GM10847 (cell line): ENCODE measurements around the gene FBXL22.
A peak's percentile ranks its signal among the peaks of the same experiment; 100 is the strongest.

ENCODE experiments used
- POLR2A ChIP-seq: IDR thresholded peaks from 2 replicates; pipeline ENCODE4 v1.6.1; 2011; ENCODE audit not compliant: insufficient read length; ENCODE audit errors: extremely low read depth

Gene FBXL22

DNA sequence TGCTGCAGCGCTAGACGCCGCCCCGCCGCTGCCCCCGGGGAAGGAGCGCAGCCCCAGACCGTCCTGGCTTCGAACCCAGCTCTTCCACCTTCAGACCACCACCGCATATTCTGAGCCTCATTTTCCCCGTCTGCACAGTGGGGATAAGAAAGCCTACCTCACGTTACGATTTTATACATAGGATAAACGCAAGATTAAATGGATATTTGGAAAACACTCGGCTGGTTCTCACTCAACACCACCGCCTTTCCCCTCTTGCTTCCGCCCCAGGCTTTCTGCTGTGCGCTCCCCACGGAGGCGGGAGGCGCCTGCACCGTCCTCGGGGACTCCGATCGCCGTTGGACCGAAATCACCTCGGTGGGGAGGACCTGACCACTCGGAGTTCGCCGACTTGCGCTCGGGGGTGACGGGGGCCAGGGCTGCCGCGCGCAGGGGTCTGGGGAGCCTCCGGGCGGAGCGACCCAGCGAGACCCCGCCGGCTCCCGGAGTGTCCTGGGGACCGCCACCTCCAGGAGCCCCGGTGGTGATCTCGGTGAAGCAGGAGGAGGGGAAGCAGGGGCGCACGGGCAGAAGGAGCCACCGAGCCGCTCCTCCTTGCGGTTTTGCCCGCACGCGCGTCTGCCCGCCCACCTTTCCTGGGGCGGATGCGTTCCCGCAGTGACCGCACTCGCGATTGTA, 4.0 kb downstream of the FBXL22 start:
- TF ChIP-seq POLR2A: peak; percentile 44

DNA sequence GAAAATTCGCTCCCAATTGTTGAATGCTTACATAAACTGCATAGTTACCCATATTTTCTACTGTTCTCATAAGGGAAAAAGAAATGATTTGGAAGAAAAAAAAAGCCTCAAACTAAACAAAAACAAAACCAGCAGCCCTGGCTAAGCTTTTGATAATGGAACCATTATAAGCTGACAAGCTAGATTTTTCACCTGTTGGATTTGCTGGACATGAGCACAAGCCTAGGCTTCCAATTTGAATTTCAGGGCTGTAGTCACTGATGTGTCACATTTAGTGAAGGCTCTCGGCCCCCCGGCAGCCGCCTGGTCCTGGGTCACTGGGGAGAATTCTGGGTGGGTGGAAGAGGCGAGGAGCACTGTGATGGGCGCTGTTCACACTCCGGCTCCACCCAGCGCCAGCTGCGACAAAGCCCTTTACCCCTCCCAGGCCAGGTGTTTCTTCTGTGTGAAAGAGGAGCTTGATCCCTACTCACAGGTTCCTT, 4.6 kb downstream of the FBXL22 start:
- TF ChIP-seq POLR2A: no peak

DNA sequence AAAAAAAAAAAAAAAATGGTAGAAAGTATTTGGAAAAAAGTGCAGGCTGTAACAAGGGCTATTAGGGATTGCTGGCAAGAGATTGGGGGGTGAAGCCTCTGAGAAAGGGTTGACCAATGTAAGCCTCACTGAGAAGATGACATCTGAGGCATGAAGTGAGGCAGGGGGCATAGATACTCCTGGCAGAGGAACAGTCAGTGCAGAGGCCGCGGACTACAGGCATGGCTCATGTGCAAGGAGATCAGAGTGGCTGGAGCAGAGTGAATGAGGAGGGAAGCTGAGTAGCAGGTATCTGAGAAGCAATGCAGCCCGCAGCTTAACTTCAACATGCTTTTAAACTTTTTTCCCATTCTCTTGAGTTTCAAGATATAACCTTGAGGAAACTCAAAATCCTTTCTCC, 5.4 kb downstream of the FBXL22 start:
- no peak for TF ChIP-seq POLR2A

DNA sequence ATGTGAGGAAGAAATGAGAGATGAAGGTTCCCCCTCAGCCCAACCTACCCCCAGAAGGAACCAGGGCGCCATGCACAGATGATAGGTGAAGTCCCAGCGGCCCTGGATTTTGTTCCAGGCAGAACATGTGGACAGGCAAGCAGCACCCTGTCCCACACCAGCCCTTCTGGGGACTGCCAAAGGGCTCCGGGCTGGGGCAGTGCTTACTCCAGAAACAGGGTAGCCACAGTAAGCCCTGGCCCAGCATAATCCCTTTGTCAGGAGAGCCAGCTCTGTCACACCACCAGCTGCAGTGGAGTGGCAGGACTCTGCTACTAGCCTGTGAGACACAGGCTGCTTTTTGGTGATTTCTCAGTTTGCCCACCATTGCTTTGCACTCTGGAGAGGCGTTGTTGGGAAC, 6.3 kb downstream of the FBXL22 start:
- no peak for TF ChIP-seq POLR2A

DNA sequence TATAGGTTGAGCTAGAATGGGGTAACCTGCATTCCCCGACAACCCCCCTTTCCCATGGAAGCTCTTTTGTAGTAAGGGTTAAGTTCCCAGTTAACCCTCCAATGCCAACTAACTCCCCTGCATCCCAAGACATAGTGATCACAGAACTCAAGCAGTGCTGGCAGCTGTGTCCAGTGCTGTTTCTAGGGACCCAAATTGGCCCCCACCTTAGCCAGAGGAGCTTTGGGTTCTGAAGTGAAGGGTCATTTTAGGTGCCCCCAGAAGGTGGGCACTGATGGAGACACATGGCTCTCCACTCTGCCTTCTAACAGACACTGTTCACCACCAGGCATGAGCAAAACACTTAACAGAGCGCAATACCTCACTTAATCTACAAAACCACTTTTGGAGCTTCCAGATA, 7.1 kb downstream of the FBXL22 start:
- no peak for TF ChIP-seq POLR2A

DNA sequence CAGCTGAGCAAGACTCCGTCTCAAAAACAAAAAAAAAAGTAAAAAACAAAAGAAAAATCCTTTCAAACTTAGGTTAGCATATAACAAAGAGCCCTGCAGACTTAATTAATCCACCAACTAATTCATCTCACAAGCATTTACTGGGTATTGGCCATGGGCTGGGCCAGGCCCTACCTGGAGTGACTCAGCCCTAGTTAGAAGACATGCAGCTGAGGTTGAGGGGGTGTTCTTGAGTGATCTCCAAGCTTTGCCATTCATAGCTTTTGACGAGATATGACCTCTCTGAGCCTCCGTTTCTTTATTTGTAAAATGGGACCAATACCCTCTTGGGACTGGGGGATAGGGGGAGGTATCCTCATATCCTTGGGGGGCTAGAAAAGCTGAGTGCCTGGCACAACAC, 7.8 kb downstream of the FBXL22 start:
- no peak for TF ChIP-seq POLR2A

DNA sequence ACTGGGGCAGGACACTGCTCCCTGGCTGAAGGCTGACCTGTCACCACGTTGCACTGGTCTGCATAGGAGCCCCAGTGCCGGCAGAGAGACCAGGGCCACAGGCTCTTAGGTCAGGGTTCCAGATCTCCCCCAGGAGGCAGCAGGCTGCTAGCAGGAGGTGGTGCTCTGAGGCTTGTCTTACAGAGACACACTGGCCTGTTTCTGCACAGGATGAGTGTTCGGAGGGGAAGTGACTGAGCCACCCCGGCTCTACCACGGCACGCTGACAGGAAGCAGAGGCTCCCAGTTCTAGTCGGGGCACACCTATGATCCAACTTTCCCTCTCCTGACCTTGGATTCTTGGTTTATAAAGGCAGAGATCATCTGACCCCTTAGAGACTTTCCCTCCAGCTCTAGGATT, 8.6 kb downstream of the FBXL22 start:
- TF ChIP-seq POLR2A: no peak

DNA sequence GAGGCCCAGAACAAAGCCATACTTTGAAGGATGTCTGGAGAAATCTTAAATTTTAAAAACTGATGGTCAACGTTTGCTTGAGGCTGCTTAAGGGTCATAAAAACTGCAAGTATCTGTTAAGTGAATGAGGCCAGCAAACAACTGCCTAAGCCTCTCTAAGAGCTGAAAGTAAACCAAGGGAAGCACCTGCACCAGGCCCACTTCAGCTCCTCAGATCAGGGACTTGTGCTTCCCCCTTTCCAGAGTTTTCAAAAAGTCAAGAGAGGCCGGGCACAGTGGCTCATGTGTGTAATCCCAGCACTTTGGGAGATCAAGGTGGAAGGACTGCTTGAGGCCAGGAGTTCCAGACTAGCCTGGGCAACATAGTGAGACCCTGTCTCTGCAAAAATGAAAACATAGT, 9.1 kb downstream of the FBXL22 start:
- no peak for TF ChIP-seq POLR2A

DNA sequence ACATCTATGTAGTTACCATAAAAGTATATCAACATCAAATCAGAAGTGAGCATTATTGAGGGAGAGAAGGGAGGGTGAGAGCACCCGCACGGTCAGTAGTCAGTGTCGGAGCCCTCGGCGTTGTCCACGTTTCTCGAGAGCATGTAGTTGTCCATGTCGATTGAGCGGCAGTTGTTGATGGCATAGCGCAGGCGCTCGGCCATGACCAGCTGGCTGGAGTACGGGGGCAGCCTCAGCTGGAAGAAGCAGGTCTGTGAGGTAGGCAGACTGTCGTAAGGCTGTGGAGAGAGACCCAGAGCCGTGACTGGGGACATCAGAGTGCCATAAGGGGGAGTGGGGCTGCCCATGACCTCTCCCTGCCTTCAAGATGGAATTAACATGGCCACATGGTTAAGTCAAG, 11.8 kb downstream of the FBXL22 start:
- TF ChIP-seq POLR2A: no peak

DNA sequence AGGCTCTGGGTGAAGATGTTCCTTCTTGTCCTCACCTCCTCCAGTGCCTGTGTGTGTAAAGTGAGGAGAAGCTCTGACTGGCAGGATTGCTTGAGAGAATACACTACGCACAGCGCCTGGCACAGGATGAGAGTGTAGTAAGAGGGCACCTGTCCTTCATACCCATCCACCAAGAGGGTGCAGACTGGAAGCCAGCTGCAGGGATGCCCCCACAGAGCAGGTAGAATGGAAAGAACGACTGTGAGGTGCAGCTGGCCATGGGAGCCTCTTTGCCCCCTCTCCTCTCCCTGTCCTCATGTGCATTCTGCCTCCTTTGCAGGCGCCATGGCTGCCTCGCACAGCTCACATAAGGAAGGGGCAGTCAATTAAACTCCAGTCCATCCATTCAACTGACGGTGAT, 12.3 kb downstream of the FBXL22 start:
- TF ChIP-seq POLR2A: no peak

DNA sequence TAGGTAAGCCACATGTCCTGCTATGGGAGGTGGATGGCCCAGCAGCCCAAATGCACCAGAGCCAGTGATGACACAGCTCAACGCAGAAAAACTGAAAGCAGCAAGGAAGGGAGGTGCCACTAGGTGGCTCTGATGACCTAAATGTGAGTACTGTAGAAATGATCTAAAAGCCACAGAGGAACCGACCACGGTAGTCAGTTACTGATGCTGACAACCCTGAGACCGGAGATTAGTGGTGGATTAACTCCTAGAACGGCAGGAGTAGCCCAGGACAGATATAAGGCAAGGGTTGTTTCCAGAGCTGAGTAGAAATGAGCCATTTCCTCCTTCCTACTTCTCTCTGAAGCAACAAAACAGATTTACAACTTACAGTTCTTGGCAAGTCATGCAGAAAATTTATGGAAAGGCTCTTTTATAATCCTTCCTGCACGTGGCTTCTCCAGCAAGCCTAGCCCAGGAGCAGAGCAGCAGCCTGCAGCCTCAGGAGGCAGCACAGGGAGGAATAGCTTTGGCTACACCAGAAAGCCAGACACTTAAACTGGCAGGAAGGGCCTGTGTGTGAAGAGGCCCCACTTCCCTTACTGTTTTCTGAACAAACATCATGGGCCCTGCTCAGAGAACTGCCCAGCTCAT, 13.1 kb downstream of the FBXL22 start:
- no peak for TF ChIP-seq POLR2A

DNA sequence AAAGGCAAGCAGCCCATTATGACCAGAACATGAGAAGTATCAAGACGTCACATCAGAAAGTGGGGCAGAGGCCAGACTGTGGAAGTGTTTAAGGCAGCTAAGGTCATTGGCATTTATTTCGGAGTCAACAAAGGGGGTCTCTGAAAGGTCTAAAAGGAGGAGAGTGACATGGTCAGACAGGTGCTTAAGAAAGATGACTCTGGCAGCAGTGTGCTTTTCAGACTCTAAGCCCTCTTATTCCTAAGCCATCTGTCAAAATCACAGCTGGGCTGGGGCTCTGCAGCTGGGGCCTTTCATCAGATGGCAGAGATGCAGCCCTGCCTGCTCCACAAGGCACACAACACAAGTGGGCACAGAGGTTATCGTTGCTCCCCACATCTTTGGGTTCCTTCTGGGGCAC, 14.0 kb downstream of the FBXL22 start:
- TF ChIP-seq POLR2A: no peak

DNA sequence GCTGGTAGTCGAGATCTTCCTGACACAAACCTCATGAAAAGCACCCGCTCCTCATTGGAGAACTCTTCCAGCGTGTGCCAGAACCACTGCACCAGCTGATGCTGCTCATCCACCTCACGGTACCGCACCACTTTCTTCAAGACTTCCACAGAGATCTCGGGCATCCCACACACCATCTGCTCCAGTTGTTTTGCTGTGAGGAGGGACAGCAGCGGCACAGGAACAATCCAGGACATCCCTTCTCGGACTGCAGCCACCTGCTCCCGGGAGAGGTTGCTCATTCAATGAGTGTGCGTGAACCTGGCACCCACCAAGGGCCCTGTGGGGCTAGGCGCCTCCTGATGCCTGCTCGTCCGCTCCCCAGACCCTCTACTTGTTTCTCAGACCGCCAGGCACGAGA, 15.1 kb downstream of the FBXL22 start:
- no peak for TF ChIP-seq POLR2A

DNA sequence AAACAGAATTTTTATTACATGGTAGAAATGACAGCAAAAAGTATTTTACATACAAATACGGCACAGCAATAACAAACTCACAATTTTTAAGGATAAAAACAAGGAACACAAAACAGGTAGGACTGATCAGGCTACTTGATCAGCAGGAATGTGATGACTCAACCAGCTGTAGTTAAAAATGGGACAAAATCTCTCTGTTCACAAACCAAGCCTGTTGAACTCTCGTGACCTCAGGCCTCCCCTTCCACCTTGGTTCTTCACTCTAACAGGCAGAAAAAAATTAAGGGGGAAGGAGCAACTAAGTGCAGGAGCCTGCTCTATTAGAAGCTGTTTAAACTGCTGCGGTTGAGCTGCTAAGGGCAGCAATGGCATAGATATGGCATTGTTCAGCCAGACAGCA, 18.7 kb downstream of the FBXL22 start:
- TF ChIP-seq POLR2A: no peak

DNA sequence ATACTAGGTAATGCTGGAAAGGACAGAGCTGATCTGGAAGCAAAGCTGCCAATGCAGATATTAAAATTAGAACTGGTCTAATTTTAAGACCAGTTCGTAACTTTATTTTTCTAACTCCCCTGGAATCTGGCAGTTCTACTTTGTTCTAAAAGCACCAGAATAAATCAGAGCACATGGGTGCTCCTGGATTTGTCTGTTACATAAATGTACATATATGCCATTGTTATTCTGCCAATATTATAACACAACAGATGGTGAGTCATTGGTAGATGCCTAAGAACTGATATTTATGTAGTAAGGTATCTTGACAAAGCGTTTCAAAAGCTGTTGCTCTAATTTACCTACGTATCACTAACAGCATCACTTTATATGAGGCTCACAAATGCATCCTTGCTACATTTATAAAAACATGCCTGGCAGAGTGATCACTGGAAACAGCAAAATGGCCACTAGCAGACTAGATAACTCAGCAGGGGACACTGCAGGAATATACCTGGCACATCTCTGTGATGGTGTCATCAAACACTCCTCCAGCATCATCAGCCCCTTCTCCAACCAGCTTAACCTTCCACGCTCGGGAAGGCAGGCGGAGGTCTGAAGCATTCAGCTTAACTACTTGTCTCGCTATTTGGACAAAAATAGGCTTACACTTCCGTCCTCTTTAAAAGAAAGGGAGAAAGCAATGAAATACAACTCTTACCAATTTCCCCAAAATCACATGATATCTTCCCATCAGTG, 26.2 kb downstream of the FBXL22 start:
- TF ChIP-seq POLR2A: no peak

DNA sequence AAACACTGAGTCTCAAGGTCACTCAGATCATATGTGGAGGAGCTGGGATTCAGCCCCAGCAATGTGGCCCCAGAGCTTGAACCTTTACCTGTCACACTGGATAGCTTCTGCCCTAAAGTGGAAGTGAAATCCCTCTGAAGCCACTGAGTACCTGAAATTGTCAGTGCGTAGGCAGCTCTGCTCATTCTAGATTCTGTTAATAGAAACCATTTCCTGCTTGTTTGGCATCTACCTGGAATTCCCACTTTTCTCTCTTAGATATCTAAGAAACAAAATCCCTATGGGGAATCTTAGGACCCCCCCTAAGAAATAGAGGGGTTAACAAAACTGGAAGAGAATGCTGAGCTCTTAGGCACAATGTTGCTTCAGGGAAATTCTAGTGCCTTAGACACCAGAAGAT, 29.8 kb downstream of the FBXL22 start:
- TF ChIP-seq POLR2A: no peak
